ENCODE data around the gene ASIC5.
"Not testable (repeated sequence)": the region's sequence is repeated elsewhere in the genome, so short reads cannot be mapped to it uniquely, and the experiment has no call there.

The ASIC5 gene

GRCh38 chr4:155866177-155866576, at the start of gene ASIC5:
ASIC5 (minus strand) TSS chr4:155866277; CDS start chr4:155866226, 51 bp downstream.
- DNase-seq (ENCODE audit: extremely low read depth in 1 of 2, low read depth in 1 of 2) = no peak

- no peak for DNase-seq (ENCODE audit: extremely low read depth in 1 of 2, low read depth in 1 of 2)
These were observed 48.7 kb upstream of the ASIC5 start for GRCh38 chr4:155914782-155915181.

DNA sequence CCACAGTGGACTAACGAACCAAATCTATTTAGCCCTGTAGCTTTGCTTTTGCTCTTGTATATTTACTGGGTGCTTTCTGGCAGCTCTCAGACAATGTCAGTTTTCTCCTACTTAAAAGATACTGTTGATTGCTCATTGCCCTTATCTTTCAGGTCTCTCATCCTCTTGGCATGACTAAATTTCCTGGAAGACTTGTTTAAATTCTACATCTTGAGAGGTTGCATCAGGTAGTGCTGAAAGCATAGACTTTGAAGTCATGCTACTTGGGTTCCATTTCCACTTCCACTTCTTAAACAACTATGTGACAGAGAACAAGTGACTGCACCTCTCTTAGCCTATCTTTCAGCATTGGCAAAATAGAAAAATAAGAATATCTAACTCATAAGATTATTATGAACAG, 45.8 kb upstream of the ASIC5 start:
- no peak for DNase-seq (ENCODE audit: extremely low read depth in 1 of 2, low read depth in 1 of 2)

DNA sequence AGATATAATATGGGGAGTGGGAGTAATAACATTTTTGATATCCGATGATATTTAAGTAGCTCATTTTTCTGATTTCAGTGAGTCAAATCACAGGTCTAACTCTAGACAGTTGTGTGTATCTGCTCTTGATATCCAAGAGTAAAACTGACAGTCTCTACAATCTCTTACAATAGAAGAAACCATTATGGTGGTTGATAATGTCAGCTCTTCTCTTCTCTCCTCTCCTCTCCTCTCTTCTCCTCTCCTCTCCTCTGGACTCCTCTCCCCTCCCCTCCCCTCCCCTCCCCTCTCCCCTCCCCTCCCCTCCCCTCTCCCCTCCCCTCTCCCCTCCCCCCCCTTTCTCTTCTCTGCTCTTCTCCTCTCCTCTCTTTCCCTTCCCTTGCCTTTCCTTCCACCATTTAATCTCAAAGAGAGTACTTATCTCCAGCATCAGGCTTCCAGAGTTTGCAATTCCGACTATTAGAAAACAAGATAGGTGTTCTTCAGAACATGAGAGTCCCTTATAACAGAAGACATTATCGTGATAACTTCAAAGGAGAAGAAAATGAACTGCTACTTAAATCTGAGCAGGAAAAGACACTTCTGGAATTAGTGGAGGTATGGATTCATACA, 43.6 kb upstream of the ASIC5 start:
- no peak for DNase-seq (ENCODE audit: extremely low read depth in 1 of 2, low read depth in 1 of 2)

DNA sequence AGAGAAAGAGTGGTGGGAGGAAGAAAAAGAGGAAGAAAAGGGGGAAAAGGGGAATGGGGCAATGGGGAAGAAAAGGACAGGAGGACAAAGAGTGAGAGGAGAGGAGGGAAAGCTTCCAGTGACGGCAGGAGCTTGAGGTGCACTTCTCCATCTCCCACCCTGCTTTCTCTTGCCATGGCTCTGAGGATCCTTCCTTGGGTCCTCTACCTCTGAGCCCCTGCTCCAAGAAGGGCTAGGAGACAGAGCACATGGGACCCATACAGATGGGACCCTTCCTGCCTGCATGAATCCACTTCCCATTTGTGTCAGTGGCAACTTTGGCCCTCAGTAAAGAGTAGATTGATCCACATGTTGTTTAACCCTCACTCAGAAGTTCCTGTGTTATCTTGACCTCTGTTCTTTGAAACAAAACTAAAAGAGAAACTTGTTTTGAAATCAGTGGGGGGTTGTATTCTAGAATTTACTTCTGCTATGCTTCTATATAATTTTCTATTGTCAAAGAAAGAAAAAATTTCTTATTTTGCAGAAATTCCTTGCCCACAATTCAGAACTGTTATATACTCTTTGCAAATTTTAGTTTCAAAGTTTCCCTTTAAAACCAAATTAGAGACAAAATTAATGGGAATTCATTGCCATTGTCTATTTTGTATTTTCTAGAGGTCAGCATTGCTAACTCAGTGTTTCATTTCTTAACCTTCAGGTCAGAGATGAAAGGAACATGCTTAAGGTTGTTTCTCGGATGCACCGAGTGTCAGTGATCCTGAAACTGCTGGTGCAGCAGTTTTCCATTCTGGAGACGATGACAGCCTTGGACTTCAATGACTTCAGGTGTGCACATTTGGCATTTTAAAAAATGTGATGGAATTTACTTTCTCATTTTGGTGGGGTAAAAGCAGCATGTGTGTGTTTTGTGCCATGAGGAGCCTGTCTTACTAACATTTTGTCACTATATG, 42.4 kb upstream of the ASIC5 start:
- no peak for DNase-seq (ENCODE audit: extremely low read depth in 1 of 2, low read depth in 1 of 2)

DNA sequence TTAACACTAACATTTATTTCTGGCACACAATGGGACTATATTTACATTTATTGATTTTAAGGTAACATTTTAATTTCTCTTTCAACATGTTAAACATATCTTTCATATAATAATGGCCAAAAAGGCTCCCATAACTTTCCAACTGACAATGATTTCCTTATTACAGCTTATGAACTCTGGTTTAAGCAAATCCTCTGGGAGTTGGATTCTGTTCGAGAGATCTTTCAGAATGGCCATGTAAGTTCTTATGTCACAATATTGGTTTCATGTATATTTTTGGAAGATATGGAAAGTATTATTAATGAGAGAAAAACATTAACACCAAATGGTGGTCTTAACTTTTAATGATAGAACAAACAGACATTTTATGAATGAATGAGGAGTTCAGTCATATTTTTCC, 41.5 kb upstream of the ASIC5 start:
- DNase-seq (ENCODE audit: extremely low read depth in 1 of 2, low read depth in 1 of 2) = no peak

DNA sequence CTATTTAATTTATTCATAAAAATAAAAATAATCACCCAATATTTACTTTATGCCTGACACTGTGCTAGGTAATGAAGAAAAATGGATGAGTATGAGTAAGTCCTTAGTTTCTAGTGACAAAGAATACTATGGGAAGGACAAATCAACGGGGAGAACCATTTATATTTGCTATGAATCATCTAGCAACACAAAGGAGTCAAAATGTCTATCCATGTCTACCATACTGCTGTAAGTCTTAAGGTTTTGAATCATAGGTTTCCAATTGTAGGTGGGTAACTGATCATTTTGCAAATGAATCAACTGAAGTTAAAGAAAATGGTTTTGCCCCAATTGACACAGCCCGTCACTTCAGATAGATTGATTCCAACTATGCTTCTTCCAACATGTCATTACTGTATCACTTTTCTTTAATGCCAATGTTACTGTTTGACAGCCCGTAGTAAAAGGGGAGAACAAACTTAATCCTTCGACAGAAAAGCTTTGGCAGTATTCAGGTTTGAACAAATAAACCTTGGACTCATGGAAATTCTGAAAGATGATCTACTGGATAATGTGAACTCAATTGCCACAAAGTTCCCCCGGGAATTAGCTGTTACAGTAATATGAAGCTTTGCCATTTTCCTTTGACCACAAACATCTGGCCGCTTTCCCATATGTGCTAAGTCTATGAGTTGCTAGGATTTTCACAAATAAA, 40.6 kb upstream of the ASIC5 start:
- DNase-seq (ENCODE audit: extremely low read depth in 1 of 2, low read depth in 1 of 2) = no peak

DNA sequence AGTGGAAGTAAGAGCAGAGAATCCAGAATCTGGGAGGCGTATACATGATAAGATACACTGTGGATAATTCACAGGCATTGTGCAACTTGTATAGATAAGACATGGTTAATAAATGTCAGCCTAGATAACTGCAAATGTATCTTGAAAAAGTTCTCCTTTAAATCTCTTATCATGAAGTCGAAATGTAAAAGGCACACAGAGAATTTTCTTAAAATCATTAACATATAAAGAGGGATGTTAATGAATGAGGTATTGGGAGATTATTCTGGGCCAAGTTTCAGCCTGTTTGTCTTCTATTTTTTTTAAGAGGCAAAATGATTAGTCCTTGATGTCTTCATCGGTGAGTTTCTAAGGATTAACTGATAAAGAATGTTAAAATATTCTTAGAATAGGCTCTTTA, 38.3 kb upstream of the ASIC5 start:
- DNase-seq (ENCODE audit: extremely low read depth in 1 of 2, low read depth in 1 of 2) = no peak

GRCh38 chr4:155903453-155903852, 37.4 kb upstream of the ASIC5 start, which contains the start of gene TDO2:
TDO2 (plus strand) TSS chr4:155903696; CDS start chr4:155903759, 63 bp downstream.
- DNase-seq (ENCODE audit: extremely low read depth in 1 of 2, low read depth in 1 of 2) = no peak

GRCh38 chr4:155901013-155901412, 34.9 kb upstream of the ASIC5 start:
- DNase-seq (ENCODE audit: extremely low read depth in 1 of 2, low read depth in 1 of 2) = no peak

DNA sequence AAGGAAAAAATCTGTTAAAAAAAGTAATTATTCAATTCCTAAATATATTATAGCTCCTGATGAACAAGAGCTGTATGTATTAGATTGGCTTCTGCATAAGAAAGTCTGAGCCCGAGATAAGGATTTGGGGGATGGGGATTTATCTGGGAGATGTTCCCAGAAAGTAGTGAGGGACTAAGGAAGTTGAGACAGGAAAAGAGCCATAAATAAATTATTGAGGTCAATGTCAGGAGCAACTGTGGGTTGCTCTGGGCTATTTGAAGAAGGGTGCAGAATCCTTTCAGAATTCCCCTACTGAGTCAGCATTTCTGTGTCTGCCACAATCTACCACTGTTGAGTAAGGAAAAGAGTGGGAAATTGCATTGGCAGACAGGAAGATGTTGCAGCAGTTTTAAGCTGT, 34.3 kb upstream of the ASIC5 start:
- no peak for DNase-seq (ENCODE audit: extremely low read depth in 1 of 2, low read depth in 1 of 2)

- no peak for DNase-seq (ENCODE audit: extremely low read depth in 1 of 2, low read depth in 1 of 2)
These were observed 33.8 kb upstream of the ASIC5 start for GRCh38 chr4:155899891-155900290.

DNA sequence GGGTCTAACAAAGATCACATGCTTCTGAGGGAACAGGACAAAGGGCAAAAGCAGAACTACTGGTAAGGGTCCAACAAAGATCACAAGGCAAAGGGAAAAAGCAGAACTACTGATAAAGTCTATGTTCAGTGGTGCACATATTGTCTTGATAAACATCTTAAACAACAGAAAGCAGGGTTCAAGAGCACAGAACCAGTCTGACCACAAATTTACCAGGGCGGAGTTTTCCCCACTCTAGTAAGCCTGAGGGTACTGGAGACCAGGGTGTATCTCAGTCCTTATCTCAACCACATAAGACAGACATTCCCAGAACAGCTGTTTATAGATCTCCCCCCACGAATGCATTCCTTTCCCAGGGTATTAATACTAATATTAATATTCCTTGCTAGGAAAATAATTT, 32.3 kb upstream of the ASIC5 start:
- DNase-seq (ENCODE audit: extremely low read depth in 1 of 2, low read depth in 1 of 2) = not testable (repeated sequence)

DNA sequence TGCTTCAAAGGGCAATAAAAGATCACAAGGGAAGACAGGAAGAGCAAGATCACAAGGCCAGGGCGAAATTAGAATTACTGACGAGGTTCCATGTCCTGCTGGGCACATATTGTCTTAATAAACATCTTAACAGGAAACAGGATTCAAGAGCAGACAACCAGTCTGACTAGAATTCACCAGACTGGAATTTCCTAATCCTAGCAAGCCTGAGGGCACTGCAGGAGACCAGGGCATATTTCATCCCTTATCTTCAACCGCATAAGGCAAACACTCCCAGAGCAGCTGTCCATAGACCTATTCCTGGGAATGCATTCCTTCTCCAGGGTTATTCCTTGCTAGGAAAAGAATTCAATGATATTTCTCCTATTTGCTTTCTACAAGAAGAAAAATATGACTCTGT, 25.0 kb upstream of the ASIC5 start:
- DNase-seq (ENCODE audit: extremely low read depth in 1 of 2, low read depth in 1 of 2) = no peak

DNA sequence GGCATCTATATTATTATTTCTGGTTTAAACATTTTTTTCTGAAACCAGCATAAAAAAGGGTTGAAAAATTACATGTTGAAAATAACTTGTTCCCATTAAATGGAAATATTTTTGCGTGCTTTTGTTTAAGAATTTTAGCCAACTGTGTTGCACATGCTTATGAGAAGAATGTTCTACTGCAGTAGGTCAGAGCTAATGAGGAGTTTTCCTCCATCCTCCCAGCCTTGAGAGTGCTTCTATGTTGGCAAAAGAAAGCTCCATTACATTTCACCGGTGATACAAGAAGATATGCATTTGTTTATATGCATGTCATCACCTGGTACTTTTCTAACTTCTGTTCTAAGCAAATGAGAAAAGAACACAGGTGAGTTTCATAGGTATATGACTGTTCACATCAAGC, 23.9 kb upstream of the ASIC5 start:
- no peak for DNase-seq (ENCODE audit: extremely low read depth in 1 of 2, low read depth in 1 of 2)

DNA sequence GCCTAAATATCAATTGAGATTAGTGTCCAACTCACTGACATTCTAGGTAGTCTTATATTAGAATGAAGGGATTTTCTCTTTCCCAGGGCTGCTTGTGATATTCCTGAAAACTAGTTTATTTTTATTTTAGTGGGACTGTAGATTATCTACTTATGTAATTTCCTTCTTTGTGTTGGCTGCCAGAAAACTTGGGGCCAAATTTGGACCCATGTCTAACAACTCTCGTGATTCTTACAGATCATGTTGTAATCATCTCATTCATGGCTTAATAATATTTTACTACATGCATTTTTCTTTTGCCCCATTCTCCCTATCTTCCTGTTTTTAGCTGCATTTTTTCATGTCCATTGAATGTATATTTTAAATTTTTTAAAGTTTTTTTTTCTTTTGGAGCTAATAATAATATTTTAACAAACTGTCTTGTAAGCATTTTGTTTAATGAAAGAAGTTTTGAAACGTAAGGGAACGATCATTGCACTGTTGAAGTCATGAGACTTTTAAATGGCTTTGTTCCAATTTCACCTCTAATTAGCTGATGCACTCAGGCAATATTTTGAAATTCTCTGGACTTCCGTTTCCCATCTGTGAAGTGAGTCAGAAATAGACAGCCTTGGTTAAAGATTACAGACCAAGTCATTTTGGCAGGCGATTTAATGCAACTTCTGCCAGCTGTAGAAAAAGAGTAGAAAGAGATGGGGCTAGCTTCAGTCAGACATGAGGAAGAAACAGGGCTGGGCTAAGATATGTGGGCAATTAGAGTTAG, 23.1 kb upstream of the ASIC5 start:
- no peak for DNase-seq (ENCODE audit: extremely low read depth in 1 of 2, low read depth in 1 of 2)

DNA sequence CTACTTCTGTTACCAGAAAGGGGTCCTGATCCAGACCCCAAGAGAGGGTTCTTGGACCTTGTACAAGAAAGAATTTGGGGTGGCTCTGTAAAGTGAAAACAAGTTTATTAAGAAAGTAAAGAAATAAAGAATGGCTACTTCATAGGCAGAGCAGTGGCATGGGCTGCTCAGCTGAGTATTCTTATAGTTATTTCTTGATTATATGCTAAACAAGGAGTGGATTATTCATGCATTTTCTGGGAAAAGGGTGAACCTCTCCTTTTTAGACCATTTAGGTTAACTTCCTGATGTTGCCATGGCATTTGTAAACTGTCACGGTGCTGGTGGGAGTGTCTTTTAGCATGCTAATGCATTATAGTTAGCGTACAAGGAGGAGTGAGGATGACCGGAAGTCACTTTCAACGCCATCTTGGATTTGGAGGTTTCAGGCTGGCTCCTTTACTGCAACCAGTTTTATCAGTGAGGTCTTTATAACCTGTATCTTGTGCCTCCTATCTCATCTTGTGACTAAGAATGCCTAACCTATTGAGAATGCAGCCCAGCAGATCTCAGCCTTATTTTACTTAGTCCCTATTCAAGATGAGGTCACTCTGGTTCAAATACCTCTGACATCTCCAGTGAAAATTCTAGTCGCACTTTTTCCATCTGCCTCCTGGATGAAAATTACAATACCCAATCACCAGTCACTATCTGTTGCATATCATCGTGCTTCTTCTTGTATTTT, 21.9 kb upstream of the ASIC5 start:
- DNase-seq (ENCODE audit: extremely low read depth in 1 of 2, low read depth in 1 of 2) = no peak

- no peak for DNase-seq (ENCODE audit: extremely low read depth in 1 of 2, low read depth in 1 of 2)
These were observed 21.0 kb upstream of the ASIC5 start for GRCh38 chr4:155887045-155887444.

DNA sequence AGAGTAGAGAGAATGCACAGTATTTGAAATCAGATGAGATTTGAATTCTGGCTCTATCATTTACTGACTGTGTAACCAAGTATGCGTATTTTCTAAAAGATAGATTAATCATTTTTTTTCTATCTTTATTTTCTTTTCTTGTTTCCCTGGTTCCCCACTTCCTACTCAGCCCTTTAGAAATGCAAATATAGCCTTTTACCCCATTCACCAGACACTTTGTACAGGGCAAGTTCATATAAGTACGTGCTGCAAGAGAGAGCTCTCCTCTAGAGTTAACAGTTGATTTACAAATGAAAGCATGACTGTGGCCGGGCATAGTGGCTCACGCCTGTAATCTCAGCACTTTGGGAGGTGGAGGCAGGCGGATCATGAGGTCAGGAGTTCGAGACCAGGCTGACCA, 19.6 kb upstream of the ASIC5 start:
- DNase-seq (ENCODE audit: extremely low read depth in 1 of 2, low read depth in 1 of 2) = no peak

DNA sequence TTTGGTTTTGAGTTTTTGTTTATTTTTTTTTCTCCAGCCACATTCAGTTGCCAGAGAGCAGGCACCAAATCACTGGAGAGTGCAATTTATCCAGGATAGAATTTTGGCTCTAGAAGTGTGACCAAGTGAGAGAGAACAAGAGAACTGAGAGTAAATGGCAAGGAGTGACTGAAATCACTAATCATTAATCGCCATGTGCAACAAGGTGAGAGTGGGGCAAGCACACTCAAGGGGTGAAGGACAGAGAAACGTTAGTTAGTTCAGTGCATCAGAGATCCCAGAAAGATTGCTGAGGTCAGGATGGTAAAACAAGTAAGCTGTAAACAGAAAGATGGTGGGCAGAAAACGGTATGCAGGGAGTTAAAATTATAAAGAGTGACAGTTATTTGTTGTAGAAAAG, 17.8 kb upstream of the ASIC5 start:
- no peak for DNase-seq (ENCODE audit: extremely low read depth in 1 of 2, low read depth in 1 of 2)

All from activated CD8-positive, alpha-beta memory T cell treated with anti-CD3 and anti-CD28 coated beads for 1 hour (primary cell).